Stomach (tissue), 9 donors: ENCODE measurements around the gene FNDC3B. TPM values are rescaled to one million over a fixed set of nuclear protein-coding genes. Genes with fewer than 3 reads are reported as not detected.

Experiments
- DNase-seq, 2 donors: peaks; one replicate each; pipeline versions ENCODE4 v3.0.0 to v3.0.0-alpha.2; 2013 to 2019
- H3K27ac ChIP-seq, 5 donors: fragments of 200-600 bp in 4 of 5; sonication (generic) in 4 of 5; one replicate each; pipeline ENCODE4 v1.5.1; 2013 to 2019; ENCODE audit warnings: mild to moderate bottlenecking in 1 of 5, moderate library complexity in 1 of 5
- H3K27me3 ChIP-seq, 3 donors: fragments of 200-600 bp; sonication (generic); one replicate each; pipeline ENCODE4 v1.5.1; 2017 to 2019; ENCODE audit warnings: mixed run types in 1 of 3
- H3K36me3 ChIP-seq, 4 donors: fragments of 200-600 bp; sonication (generic); 1 replicate in 3 of 4; 2 replicates in 1 of 4; pipeline ENCODE4 v1.5.1; 2016 to 2019
- H3K4me1 ChIP-seq, 4 donors: fragments of 200-600 bp; sonication (generic); one replicate each; pipeline ENCODE4 v1.5.1; 2016 to 2019
- H3K4me3 ChIP-seq, 4 donors: fragments of 200-600 bp; sonication (generic) in 3 of 4; one replicate each; pipeline ENCODE4 v1.5.1; 2016 to 2019; ENCODE audit warnings: mild to moderate bottlenecking in 1 of 4
- H3K9me3 ChIP-seq, 4 donors: fragments of 200-600 bp; sonication (generic); one replicate each; pipeline ENCODE4 v1.5.1; 2016 to 2019
- CTCF ChIP-seq, 7 experiments: fragments of 450-650 bp in 4 of 7; fragments of 200-600 bp in 3 of 7; sonication (generic) in 3 of 7; IDR thresholded peaks; one replicate each; pipeline ENCODE4 v1.5.1; 2016 to 2019; ENCODE audit warnings: antibody characterized with exemption in 7 of 7, control low read depth in 2 of 7, mild to moderate bottlenecking in 1 of 7
- EP300 ChIP-seq: sonication (generic); formaldehyde crosslinking; IDR thresholded peaks from one replicate; pipeline ENCODE4 v1.6.1; 2017; ENCODE audit warnings: antibody characterized with exemption
- POLR2A ChIP-seq, 4 donors: fragments of 450-650 bp; IDR thresholded peaks; one replicate each; pipeline ENCODE4 v1.6.1; 2016; ENCODE audit warnings: antibody characterized with exemption in 4 of 4, control low read depth in 2 of 4, mild to moderate bottlenecking in 1 of 4, moderate library complexity in 1 of 4
- POLR2AphosphoS5 ChIP-seq, 3 donors: sonication (generic); formaldehyde crosslinking; IDR thresholded peaks; one replicate each; pipeline ENCODE4 v1.6.1; 2016; ENCODE audit warnings: antibody characterized with exemption in 3 of 3
- WGBS, 5 donors: extraction: QIAGEN DNeasy Blood & Tissue Kit in 3 of 5; methylation state at CpG; one replicate each; pipeline versions ENCODE4 v1.1.5 to v1.1.7; 2013 to 2018; 5-methylcytosine and 5-hydroxymethylcytosine counted together
- intact Hi-C: fragments of 100-400 bp; cut with DNase I; formaldehyde crosslinking; loops from one replicate; pipeline ENCODE4 v1.15.1; 2023; ENCODE audit warnings: low total_unique reads
- polyA plus RNA-seq, 3 donors: library from polyadenylated mRNA; stranded (reverse); fragments of 200-250 nt; gene quantifications; one replicate each; pipeline ENCODE4 v1.2.3, GENCODE V29; 2013
- total RNA-seq, 5 donors: library from RNA; depleted of rRNA; stranded (reverse); fragments of >200 nt; gene quantifications; one replicate each; pipeline versions ENCODE4 v1.1.0 to v1.2.3, GENCODE V29; 2014 to 2016
- donor health status: healthy with polysubstance abuse.
- donor health status: Bipolar disorder and iron deficiency.
- donor health status: healthy.

FNDC3B gene
- total and polyA plus RNA-seq, 8 donors: 6.0 to 229 (median 53.7) TPM

DNA sequence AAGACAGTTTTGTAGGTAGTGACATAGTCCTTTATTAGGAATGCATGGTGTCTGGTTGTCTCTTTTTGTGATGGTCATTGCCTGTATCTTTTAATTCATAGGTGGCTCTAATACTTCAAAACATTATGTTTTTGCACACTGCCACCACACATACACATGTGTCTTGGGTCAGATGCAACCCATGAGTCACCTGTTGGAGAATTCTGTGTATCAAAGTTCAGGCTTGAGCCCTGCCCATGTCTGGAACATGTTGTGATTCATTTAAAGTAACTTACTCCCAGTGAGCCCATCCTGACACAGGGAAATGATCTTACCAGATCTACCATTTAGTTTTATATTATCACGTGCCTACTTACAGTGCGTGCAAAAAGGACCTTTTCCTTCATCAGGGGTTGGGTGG, 266.2 kb downstream of the FNDC3B start:
- H3K9me3 ChIP-seq: no peaks in the 10 kb centered on the region
- peaks cover 0 to 21% (median 16%) of the 10 kb centered on the region in 4 donors for H3K4me1 ChIP-seq
- no peaks in the 10 kb centered on the region for H3K27me3 ChIP-seq
- no peak overlapping the region for H3K4me3 ChIP-seq
- WGBS, 5 donors: 59 to 88% (median 76%) methylated on average over 2 of the region's 2 CpGs
- TF ChIP-seq POLR2AphosphoS5 (IDR thresholded peaks at IDR 0.05) (peak in 2 of 3 donors; percentile 10 to 74), POLR2A (IDR thresholded peaks at IDR 0.05) (no peak), CTCF (IDR thresholded peaks at IDR 0.05) (no peak), EP300 (no peak)
- peak overlapping the region in 3 of 5 donors; percentile 9 to 35 (median 35) for H3K27ac ChIP-seq
- peak in 1 of 2 donors; percentile 50 for DNase-seq
- intact Hi-C loops: no loop called here
- peaks cover 14 to 58% (median 49%) of the 10 kb centered on the region in 4 donors for H3K36me3 ChIP-seq

DNA sequence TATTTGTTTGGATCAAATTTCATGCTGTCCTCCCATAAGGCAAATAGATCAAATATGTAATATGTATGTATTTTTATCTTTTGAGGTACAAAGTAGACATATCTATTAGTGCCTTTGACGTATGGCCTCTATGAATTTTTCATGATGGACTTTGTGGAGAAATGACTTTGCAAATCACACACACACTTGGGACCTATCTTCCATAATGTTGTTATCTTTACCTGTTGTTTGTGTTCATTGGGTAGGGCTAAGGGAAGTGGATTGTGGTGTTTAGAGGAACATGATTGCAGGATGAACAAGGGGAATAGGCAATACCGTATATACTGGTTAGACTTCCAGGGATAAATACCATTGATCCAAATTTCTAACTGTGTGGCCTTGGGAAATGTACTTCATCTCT, 266.6 kb downstream of the FNDC3B start:
- no peaks in the 10 kb centered on the region for H3K9me3 ChIP-seq
- H3K27ac ChIP-seq: peak overlapping the region in 3 of 5 donors; percentile 9 to 35 (median 10)
- H3K4me3 ChIP-seq: no peak overlapping the region
- 51 to 80% (median 70%) methylated on average over 2 of the region's 2 CpGs for WGBS, 5 donors
- TF ChIP-seq POLR2AphosphoS5 (IDR thresholded peaks at IDR 0.05) (peak in 1 of 3 donors; percentile 37), EP300 (no peak), POLR2A (IDR thresholded peaks at IDR 0.05) (no peak)
- H3K36me3 ChIP-seq: peaks cover 14 to 58% (median 50%) of the 10 kb centered on the region in 4 donors
- intact Hi-C loops: no loop called here
- DNase-seq: no peak
- H3K27me3 ChIP-seq: no peaks in the 10 kb centered on the region
- peaks cover 0 to 21% (median 16%) of the 10 kb centered on the region in 4 donors for H3K4me1 ChIP-seq

DNA sequence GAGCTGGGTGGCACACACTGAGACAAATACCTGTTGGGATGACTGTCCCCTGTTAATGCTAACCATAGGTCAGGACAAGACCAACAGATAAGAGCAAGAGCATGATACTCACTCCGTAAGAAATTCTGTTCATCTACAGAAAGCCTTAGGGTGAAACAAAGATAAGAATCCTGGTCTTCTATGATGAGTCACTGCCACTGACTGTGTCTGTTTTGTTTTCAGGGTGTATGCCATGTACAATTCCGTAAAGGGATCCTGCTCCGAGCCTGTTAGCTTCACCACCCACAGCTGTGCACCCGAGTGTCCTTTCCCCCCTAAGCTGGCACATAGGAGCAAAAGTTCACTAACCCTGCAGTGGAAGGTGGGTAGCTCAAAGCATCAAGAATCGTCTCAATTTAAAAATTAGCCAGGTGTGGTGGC, 267.8 kb downstream of the FNDC3B start:
- no peak overlapping the region for H3K4me3 ChIP-seq
- H3K36me3 ChIP-seq: peaks cover 20 to 60% (median 54%) of the 10 kb centered on the region in 4 donors
- H3K4me1 ChIP-seq: peaks cover 0 to 21% (median 14%) of the 10 kb centered on the region in 4 donors
- no peak for DNase-seq
- H3K27ac ChIP-seq: peak overlapping the region in 3 of 5 donors; percentile 9 to 25 (median 10)
- H3K9me3 ChIP-seq: no peaks in the 10 kb centered on the region
- TF ChIP-seq POLR2AphosphoS5 (IDR thresholded peaks at IDR 0.05): peak in 1 of 3 donors; percentile 24
- no peak for TF ChIP-seq CTCF (IDR thresholded peaks at IDR 0.05)
- intact Hi-C loops: no loop called here
- H3K27me3 ChIP-seq: no peaks in the 10 kb centered on the region
- 59 to 78% (median 71%) methylated on average over 5 of the region's 5 CpGs for WGBS, 5 donors

- no peak for TF ChIP-seq POLR2AphosphoS5 (IDR thresholded peaks at IDR 0.05)
- TF ChIP-seq EP300: no peak
- Histone ChIP-seq H3K4me1 (peaks cover 0 to 27% (median 21%) of the 10 kb centered on the region in 4 donors), H3K27ac (no peak overlapping the region), H3K27me3 (no peaks in the 10 kb centered on the region), H3K36me3 (peaks cover 27 to 77% (median 71%) of the 10 kb centered on the region in 4 donors), H3K9me3 (no peaks in the 10 kb centered on the region), H3K4me3 (no peak overlapping the region)
- no peak for DNase-seq
- intact Hi-C loops: no loop called here
- 51 to 65% (median 53%) methylated on average over 3 of the region's 3 CpGs for WGBS, 5 donors
These were observed 269.7 kb downstream of the FNDC3B start for GRCh38 chr3:172309059-172309458.

GRCh38 chr3:172309741-172310427, 270.5 kb downstream of the FNDC3B start:
- Histone ChIP-seq H3K36me3 (peaks cover 27 to 78% (median 74%) of the 10 kb centered on the region in 4 donors), H3K4me3 (no peak overlapping the region), H3K9me3 (no peaks in the 10 kb centered on the region), H3K27ac (no peak overlapping the region), H3K4me1 (peaks cover 0 to 30% (median 24%) of the 10 kb centered on the region in 4 donors), H3K27me3 (no peaks in the 10 kb centered on the region)
- intact Hi-C loops: no loop called here
- DNase-seq: no peak
- TF ChIP-seq POLR2A (IDR thresholded peaks at IDR 0.05): no peak
- TF ChIP-seq EP300: no peak
- WGBS, 5 donors: 91 to 96% (median 94%) methylated on average over 7 of the region's 7 CpGs

DNA sequence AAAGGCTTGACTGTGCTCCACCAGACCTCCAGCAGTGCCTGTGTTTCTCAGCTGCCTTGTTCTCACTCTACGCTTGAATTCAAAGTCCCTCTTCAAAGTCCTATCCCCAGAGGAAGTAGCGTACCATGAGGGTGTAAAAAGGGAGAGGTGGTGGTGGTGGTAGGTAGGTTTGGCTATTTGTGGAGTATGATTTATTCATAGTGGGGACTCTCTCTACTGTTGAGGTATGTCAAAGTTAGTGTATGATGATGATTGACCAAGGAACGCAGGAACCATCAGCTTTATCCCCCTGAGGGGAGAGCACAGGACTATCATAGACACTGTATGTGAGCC, 271.0 kb downstream of the FNDC3B start:
- Histone ChIP-seq H3K36me3 (peaks cover 27 to 80% (median 74%) of the 10 kb centered on the region in 4 donors), H3K27ac (no peak overlapping the region), H3K4me1 (peaks cover 0 to 31% (median 28%) of the 10 kb centered on the region in 4 donors), H3K4me3 (no peak overlapping the region), H3K9me3 (no peaks in the 10 kb centered on the region), H3K27me3 (no peaks in the 10 kb centered on the region)
- WGBS, 5 donors: 93 to 100% (median 97%) methylated on average over 3 of the region's 3 CpGs
- intact Hi-C loops: no loop called here
- TF ChIP-seq EP300 (no peak), CTCF (IDR thresholded peaks at IDR 0.05) (no peak), POLR2A (IDR thresholded peaks at IDR 0.05) (no peak), POLR2AphosphoS5 (IDR thresholded peaks at IDR 0.05) (no peak)
- no peak for DNase-seq
